IMR-90 (cell line): ENCODE measurements around the gene NDFIP2. TPM values are rescaled to one million over a fixed set of nuclear protein-coding genes. Genes with fewer than 3 reads are reported as not detected.

Experiments
- ATAC-seq: fragments of 200-7000 bp; cut with Tn5 transposase; 2 replicates; pipeline ENCODE4 v1.9.1; 2020; ENCODE audit warnings: low read depth, mild to moderate bottlenecking, moderate library complexity
- BruUV-seq: library from RNA; stranded (reverse); fragments of 400-500 nt; replicated peaks from 2 replicates; lab custom pipeline; 2021; lab: Mats Ljungman, UMichigan
- CTCF ChIA-PET: fragments of 300-600 bp; formaldehyde crosslinking; extraction: SDS; loops from one replicate; lab custom pipeline; 2021; ENCODE audit warnings: antibody characterized with exemption; lab: Yijun Ruan, JAX
- POLR2A ChIA-PET: fragments of 300-600 bp; sonication (Branson Sonifier 250); formaldehyde crosslinking; loops from one replicate; lab custom pipeline; 2022; ENCODE audit warnings: antibody characterized with exemption; ENCODE audit not compliant: unreplicated experiment; lab: Charles Lee
- DNase-seq: peaks from one replicate; pipeline ENCODE4 v3.0.0; 2013
- H2AFZ ChIP-seq: replicated peaks from 2 replicates; pipeline ENCODE3; 2013; ENCODE audit warnings: low read length, mild to moderate bottlenecking; ENCODE audit not compliant: poor library complexity
- H2AK5ac ChIP-seq: 2 replicates; pipeline ENCODE4 v1.6.1; 2013; ENCODE audit warnings: low read depth, low read length, inconsistent platforms
- H2AK9ac ChIP-seq: replicated peaks from 2 replicates; pipeline ENCODE3; 2013; ENCODE audit warnings: mild to moderate bottlenecking, low read depth, low read length, moderate library complexity; ENCODE audit not compliant: poor library complexity
- H2BK120ac ChIP-seq: 2 replicates; pipeline ENCODE4 v1.6.1; 2013; ENCODE audit warnings: low read depth, low read length, inconsistent platforms
- H2BK15ac ChIP-seq: 3 replicates; pipeline ENCODE4 v1.6.1; 2013; ENCODE audit warnings: low read depth, low read length, inconsistent platforms
- H2BK20ac ChIP-seq: 2 replicates; pipeline ENCODE4 v1.6.1; 2013; ENCODE audit warnings: low read depth, mild to moderate bottlenecking, inconsistent platforms, low read length, moderate library complexity
- H2BK5ac ChIP-seq: 2 replicates; pipeline ENCODE4 v1.6.1; 2013; ENCODE audit warnings: mild to moderate bottlenecking, low read depth, low read length, inconsistent platforms; ENCODE audit not compliant: poor library complexity, severe bottlenecking
- H3K14ac ChIP-seq: replicated peaks from 2 replicates; pipeline ENCODE4 v1.6.1; 2013; ENCODE audit warnings: low read depth, low read length, inconsistent platforms
- H3K18ac ChIP-seq: 2 replicates; pipeline ENCODE4 v1.6.1; 2013; ENCODE audit warnings: low read depth, low read length, control low read depth
- H3K23ac ChIP-seq: 2 replicates; pipeline ENCODE4 v1.6.1; 2013; ENCODE audit warnings: low read depth, low read length, inconsistent platforms
- H3K27ac ChIP-seq: 2 replicates; pipeline ENCODE4 v1.5.1; 2013; ENCODE audit warnings: mild to moderate bottlenecking, control low read depth, low read length; ENCODE audit not compliant: insufficient read depth
- H3K27me3 ChIP-seq: 2 replicates; pipeline ENCODE4 v1.6.1; 2013; ENCODE audit warnings: low read length; ENCODE audit not compliant: control insufficient read depth, insufficient read depth
- H3K36me3 ChIP-seq: 2 replicates; pipeline ENCODE4 v1.6.1; 2013; ENCODE audit warnings: low read length, mixed read lengths; ENCODE audit not compliant: control insufficient read depth, insufficient read depth
- H3K4ac ChIP-seq: 2 replicates; pipeline ENCODE4 v1.6.1; 2013; ENCODE audit warnings: low read depth, low read length, inconsistent platforms
- H3K4me1 ChIP-seq: 2 replicates; pipeline ENCODE4 v1.6.1; 2013; ENCODE audit warnings: low read length, mixed read lengths; ENCODE audit not compliant: control insufficient read depth, insufficient read depth
- H3K4me2 ChIP-seq: 2 replicates; pipeline ENCODE4 v1.6.1; 2013; ENCODE audit warnings: low read depth, mild to moderate bottlenecking, control low read depth, low read length, moderate library complexity
- H3K4me3 ChIP-seq: 2 replicates; pipeline ENCODE4 v1.5.1; 2013; ENCODE audit warnings: low read depth, mild to moderate bottlenecking, control low read depth, low read length, moderate library complexity; ENCODE audit not compliant: insufficient read depth
- H3K56ac ChIP-seq: 2 replicates; pipeline ENCODE4 v1.6.1; 2013; ENCODE audit warnings: low read length, inconsistent platforms; ENCODE audit not compliant: insufficient read depth; ENCODE audit errors: extremely low read depth
- H3K79me1 ChIP-seq, 2 experiments: 2 replicates each; pipeline ENCODE4 v1.6.1; 2013; ENCODE audit warnings: low read length in 2 of 2, inconsistent platforms in 1 of 2, low read depth in 1 of 2
- H3K9ac ChIP-seq: 2 replicates; pipeline ENCODE4 v1.6.1; 2013; ENCODE audit warnings: low read depth, low read length, control low read depth
- H3K9me1 ChIP-seq: 2 replicates; pipeline ENCODE4 v1.6.1; 2013; ENCODE audit warnings: low read length, inconsistent platforms; ENCODE audit not compliant: insufficient read depth
- H3K9me3 ChIP-seq: 2 replicates; pipeline ENCODE4 v1.6.1; 2013; ENCODE audit warnings: low read length; ENCODE audit not compliant: control insufficient read depth, insufficient read depth
- H4K20me1 ChIP-seq: 2 replicates; pipeline ENCODE4 v1.6.1; 2013; ENCODE audit warnings: low read length, inconsistent platforms; ENCODE audit not compliant: insufficient read depth
- H4K5ac ChIP-seq: 2 replicates; pipeline ENCODE4 v1.6.1; 2013; ENCODE audit warnings: mild to moderate bottlenecking, low read depth, low read length, control low read depth
- H4K8ac ChIP-seq, 2 experiments: 2 replicates each; pipeline ENCODE4 v1.6.1; 2013; ENCODE audit warnings: low read depth in 2 of 2, low read length in 2 of 2, control low read depth in 1 of 2, inconsistent platforms in 1 of 2
- H4K91ac ChIP-seq: 2 replicates; pipeline ENCODE4 v1.6.1; 2013; ENCODE audit warnings: low read depth, low read length, inconsistent platforms; ENCODE audit not compliant: insufficient read depth
- FOS ChIP-seq: fragments of 150-350 bp; IDR thresholded peaks from 2 replicates; pipeline ENCODE4 v1.6.1; 2016; ENCODE audit warnings: low read depth, low read length
- MXI1 ChIP-seq: IDR thresholded peaks from 2 replicates; pipeline ENCODE4 v1.6.1; 2012; ENCODE audit warnings: low read depth, mild to moderate bottlenecking, low read length, moderate library complexity, borderline replicate concordance
- NFE2L2 ChIP-seq: fragments of 150-350 bp; IDR thresholded peaks from 2 replicates; pipeline ENCODE4 v1.6.1; 2016; ENCODE audit warnings: low read depth, mild to moderate bottlenecking, low read length
- POLR2A ChIP-seq: IDR thresholded peaks from 2 replicates; pipeline ENCODE4 v1.6.1; 2012; ENCODE audit warnings: mild to moderate bottlenecking, low read depth, low read length
- WGBS, 2 experiments: methylation state at CpG; one replicate each; pipeline versions ENCODE4 v1.1.5 to v1.1.7; 2013; ENCODE audit warnings: missing lambda C conversion rate in 2 of 2; ENCODE audit not compliant: insufficient read length in 1 of 2; ENCODE audit errors: extremely low coverage in 2 of 2; 5-methylcytosine and 5-hydroxymethylcytosine counted together
- dilution Hi-C: fragments of 300-500 bp; cut with HindIII; formaldehyde crosslinking; loops from one replicate; pipeline ENCODE4 v1.14.3; 2018; ENCODE audit warnings: low sequenced_read_pairs; ENCODE audit not compliant: unreplicated experiment
- in situ Hi-C: fragments of 300-500 bp; cut with MboI; formaldehyde crosslinking; loops from 3 replicates; pipeline ENCODE4 v1.14.3; 2019; ENCODE audit warnings: low sequenced_read_pairs, inconsistent platforms, mixed read lengths
- intact Hi-C: fragments of 100-400 bp; cut with micrococcal nuclease; formaldehyde crosslinking; loops from 2 replicates; pipeline ENCODE4 v1.10.0; 2022
- polyA plus RNA-seq, 3 experiments: library from polyadenylated mRNA; depleted of rRNA; stranded (reverse); fragments of >200 nt; gene quantifications; 2 replicates each; pipeline ENCODE4 v1.2.3, GENCODE V29; 2012; ENCODE audit warnings: low replicate concordance in 1 of 3
- total RNA-seq: library from RNA; depleted of rRNA; stranded (reverse); fragments of >200 nt; gene quantifications from 2 replicates; pipeline ENCODE4 v1.2.3, GENCODE V29; 2012
- TF ChIP-seq, protein P1 (sequence below): fragments of 150-350 bp; IDR thresholded peaks from 2 replicates; pipeline ENCODE4 v1.6.1; 2016; ENCODE audit warnings: low read depth, mild to moderate bottlenecking, low read length, moderate library complexity, borderline replicate concordance

The NDFIP2 gene
- total and polyA plus RNA-seq, 2 of the 4 experiments (the other 2 are of a cell fraction) = 23.8 to 25.8 TPM

DNA sequence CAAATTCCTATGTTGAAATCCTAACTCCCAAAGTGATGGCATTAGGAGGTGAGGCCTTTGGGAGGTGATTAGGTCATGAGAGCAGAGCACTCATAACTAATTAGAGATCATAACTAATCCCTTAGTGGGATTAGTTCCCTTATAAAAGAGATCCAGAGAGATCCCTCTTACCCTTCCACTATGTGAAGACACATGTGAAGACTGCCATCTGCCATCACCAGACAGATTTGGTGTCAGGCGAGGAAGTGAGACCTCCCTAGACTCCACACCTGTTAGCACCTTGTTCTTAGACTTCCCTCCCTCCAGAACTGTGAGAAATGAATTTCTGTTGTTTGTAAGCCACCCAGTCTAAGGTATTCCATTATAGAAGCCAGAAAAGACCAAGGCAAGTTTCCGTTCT lies 112.2 kb downstream of the NDFIP2 start:
- ATAC-seq (no peak), DNase-seq (no peak)
- Histone ChIP-seq H3K4ac (no peak overlapping the region), H3K79me1 (no peaks in the 10 kb centered on the region), H2AFZ (no peak overlapping the region), H3K36me3 (no peaks in the 10 kb centered on the region), H3K4me1 (no peaks in the 10 kb centered on the region), H3K14ac (no peak overlapping the region), H4K8ac (no peak overlapping the region), H3K23ac (no peak overlapping the region), H3K18ac (no peak overlapping the region), H2BK5ac (no peak overlapping the region), H2BK20ac (no peak overlapping the region), H2BK120ac (no peak overlapping the region), H4K91ac (no peak overlapping the region), H2AK9ac (no peak overlapping the region), H2AK5ac (no peak overlapping the region), H4K5ac (no peak overlapping the region), H2BK15ac (no peak overlapping the region), H3K27ac (no peak overlapping the region), H3K9me1 (no peaks in the 10 kb centered on the region), H3K27me3 (no peaks in the 10 kb centered on the region), H3K9me3 (no peaks in the 10 kb centered on the region), H3K4me2 (no peak overlapping the region), H4K20me1 (no peaks in the 10 kb centered on the region), H3K4me3 (no peak overlapping the region), H3K56ac (no peak overlapping the region), H3K9ac (no peak overlapping the region)
- no TSS peak for BruUV-seq
- in situ Hi-C loops = no loop called here
- CTCF ChIA-PET = no interaction called here
- intact Hi-C loops = no loop called here
- TF ChIP-seq POLR2A (no peak), MXI1 (no peak), FOS (no peak), NFE2L2 (no peak)
- TF ChIP-seq, protein P1, sequence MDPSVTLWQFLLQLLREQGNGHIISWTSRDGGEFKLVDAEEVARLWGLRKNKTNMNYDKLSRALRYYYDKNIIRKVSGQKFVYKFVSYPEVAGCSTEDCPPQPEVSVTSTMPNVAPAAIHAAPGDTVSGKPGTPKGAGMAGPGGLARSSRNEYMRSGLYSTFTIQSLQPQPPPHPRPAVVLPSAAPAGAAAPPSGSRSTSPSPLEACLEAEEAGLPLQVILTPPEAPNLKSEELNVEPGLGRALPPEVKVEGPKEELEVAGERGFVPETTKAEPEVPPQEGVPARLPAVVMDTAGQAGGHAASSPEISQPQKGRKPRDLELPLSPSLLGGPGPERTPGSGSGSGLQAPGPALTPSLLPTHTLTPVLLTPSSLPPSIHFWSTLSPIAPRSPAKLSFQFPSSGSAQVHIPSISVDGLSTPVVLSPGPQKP = no peak
- no CpG with 5 or more reads among the region's 2 CpGs for WGBS, 2 experiments
- dilution Hi-C loops = no loop called here
- POLR2A ChIA-PET = no interaction called here
